Suprapubic skin (tissue), 4 donors: ENCODE data around the gene WFDC9.
"Not testable (repeated sequence)": the region's sequence is repeated elsewhere in the genome, so short reads cannot be mapped to it uniquely, and the experiment has no call there.

ENCODE experiments used
- CTCF ChIP-seq, 2 donors: fragments of 200-600 bp in 1 of 2; fragments of 450-650 bp in 1 of 2; sonication (generic) in 1 of 2; IDR thresholded peaks; one replicate each; pipeline ENCODE4 v1.5.1; 2016 to 2019; ENCODE audit warnings: antibody characterized with exemption in 2 of 2, mild to moderate bottlenecking in 1 of 2, moderate library complexity in 1 of 2
- EP300 ChIP-seq: sonication (generic); formaldehyde crosslinking; IDR thresholded peaks from one replicate; pipeline ENCODE4 v1.6.1; 2017; ENCODE audit warnings: antibody characterized with exemption
- POLR2A ChIP-seq, 2 donors: fragments of 450-650 bp; IDR thresholded peaks; one replicate each; pipeline ENCODE4 v1.6.1; 2017; ENCODE audit warnings: antibody characterized with exemption in 2 of 2, mild to moderate bottlenecking in 2 of 2, moderate library complexity in 2 of 2
- POLR2AphosphoS5 ChIP-seq, 3 donors: sonication (generic); formaldehyde crosslinking; IDR thresholded peaks; one replicate each; pipeline ENCODE4 v1.6.1; 2017; ENCODE audit warnings: antibody characterized with exemption in 3 of 3

GRCh38 chr20:45585986-45586385 lies 45.1 kb downstream of the WFDC9 start:
- TF ChIP-seq POLR2A (IDR thresholded peaks at IDR 0.05); CTCF (IDR thresholded peaks at IDR 0.05); EP300; POLR2AphosphoS5 (IDR thresholded peaks at IDR 0.05): not testable (repeated sequence)
